HG03280 (cell line): ENCODE measurements around the gene TNIK.
"Not testable (repeated sequence)": the region's sequence is repeated elsewhere in the genome, so short reads cannot be mapped to it uniquely, and the experiment has no call there.

Experiments
- ATAC-seq: cut with Tn5 transposase; IDR thresholded peaks from one replicate; pipeline ENCODE4 v1.9.1; 2021; ENCODE audit warnings: mild to moderate bottlenecking, moderate library complexity; ENCODE audit not compliant: unreplicated experiment

Gene TNIK

GRCh38 chr3:171446801-171447578 is 13.2 kb downstream of the TNIK start:
- no peak for ATAC-seq

DNA sequence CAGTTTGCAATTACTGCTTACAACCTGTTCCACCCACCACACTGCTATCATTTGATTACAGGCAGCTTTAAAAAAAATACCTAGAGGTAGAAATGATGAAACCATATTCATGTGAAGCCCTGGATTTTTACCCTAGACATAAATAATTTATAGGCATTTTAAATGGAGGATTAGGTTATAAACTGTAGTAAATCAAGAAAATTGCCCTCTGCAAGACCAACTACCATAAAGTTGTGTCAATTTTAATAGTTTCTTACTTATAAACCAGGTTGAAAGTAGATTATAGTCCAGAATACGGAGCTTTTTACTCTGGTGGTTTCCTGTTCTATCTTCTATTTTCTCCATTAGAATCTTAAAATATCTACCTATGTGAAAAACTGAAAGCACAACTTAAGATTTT is 13.9 kb downstream of the TNIK start:
- no peak for ATAC-seq

GRCh38 chr3:171445620-171446204 is 14.5 kb downstream of the TNIK start:
- ATAC-seq: no peak

- ATAC-seq: no peak
Observed at GRCh38 chr3:171444001-171444690, 16.1 kb downstream of the TNIK start.

GRCh38 chr3:171443211-171443957 is 16.8 kb downstream of the TNIK start:
- no peak for ATAC-seq

GRCh38 chr3:171442184-171442583 is 18.0 kb downstream of the TNIK start:
- ATAC-seq: no peak

DNA sequence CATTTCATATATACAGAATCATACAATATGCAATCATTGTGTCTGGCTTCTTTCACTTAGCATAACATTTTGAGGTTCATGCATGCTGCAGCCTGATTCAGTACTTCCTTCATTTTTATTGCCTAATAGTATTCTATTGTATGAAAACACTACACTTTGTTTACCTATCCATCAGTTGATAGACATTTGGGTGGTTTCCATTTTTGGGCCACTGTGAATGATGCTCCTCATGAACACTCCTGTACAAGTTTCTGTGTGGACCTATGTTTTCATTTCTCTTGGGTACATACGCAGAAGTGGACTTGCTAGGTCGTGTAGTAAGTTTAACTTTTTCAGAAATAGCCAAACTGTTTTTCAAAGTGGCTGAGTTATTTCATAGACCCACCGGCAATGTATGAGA is 18.8 kb downstream of the TNIK start:
- no peak for ATAC-seq

DNA sequence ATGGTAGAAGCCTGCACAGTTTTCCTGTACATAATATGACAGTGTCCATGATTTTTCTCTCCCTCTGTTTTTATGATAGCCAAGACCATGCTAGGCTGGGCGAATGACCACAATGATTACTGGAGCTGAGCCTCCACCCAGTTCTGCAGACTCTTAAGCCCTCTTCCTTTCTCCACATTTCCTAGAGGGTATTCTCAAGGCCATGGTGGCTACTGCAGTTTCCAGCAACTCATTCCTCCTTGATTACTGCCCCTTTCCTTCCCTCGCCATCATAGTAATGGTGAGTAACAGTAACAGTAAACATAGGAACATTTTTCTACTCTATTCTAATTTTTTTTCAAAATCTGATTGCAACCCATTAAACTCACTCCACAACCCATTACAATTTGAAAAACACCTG is 20.2 kb downstream of the TNIK start:
- ATAC-seq: no peak

DNA sequence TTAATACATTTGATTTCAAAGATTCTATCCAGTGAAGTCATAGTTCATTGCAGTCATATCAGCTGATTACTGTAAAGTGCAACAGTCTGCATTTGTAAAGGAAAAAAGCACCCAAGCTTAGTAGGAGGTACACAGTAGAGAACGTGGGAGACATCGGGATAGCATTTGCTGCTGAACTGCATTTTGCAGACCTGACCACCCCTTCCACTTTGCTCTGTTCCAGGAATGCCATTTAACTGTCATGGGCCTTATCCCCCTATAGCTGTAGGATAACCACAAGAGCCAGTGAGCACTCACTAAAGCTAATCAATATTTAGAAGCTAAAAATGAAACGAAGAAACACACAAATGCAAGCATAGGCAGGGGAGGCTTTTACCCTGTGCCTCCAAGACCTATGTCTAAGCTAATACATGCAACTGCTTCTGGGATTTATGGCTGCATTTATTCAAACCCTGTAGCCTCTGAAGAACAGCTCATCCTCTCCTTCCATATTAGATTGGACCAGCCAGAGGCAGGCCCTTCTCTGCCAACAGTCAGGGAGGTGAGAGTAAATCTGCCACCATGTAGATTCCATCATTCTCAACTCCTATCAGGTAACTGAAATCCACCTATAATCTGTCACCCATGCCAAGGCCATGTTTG is 23.0 kb downstream of the TNIK start:
- no peak for ATAC-seq

DNA sequence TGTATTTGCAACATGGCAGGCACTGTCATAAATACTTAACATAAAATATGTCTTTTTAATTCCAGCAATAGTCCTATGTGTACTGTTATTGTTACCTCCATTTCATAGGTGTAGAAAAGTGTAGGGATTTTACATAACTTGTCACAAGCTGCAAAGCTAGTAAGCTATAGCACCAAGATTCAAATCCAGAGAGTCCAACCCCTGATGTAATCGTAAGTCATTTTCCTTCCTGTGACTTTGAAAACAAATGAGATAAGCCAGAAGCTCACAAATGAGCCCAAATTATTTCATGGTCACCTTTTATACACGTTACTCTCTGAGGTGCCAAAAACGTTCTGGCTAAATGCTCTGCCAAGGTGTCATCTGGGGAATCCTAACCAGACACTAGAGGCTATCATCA is 23.8 kb downstream of the TNIK start:
- no peak for ATAC-seq

- ATAC-seq: no peak
Observed at GRCh38 chr3:171435757-171436156, 24.4 kb downstream of the TNIK start.

GRCh38 chr3:171435143-171435542 is 25.1 kb downstream of the TNIK start:
- no peak for ATAC-seq

- ATAC-seq: no peak
Observed at GRCh38 chr3:171432548-171432947, 27.7 kb downstream of the TNIK start.

- ATAC-seq: no peak
Observed at GRCh38 chr3:171431550-171431949, 28.7 kb downstream of the TNIK start.

DNA sequence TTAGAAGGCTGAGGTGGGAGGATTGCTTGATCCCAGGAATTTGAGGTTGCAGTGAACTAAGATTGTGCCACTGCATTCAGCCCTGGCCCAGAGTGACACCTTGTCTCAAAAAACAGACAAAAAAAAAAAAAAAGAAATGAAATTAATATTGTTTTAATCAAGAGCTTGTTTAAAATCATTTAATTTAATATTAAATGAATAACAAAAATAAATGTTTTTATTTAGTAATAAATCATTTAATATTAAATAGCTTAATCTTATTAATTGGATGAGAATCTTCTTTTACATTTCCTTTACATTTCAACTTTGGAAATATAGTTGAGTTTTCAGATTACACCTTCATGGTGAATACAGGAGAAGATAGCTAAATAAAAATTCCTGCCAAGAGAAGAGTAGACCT is 29.7 kb downstream of the TNIK start:
- no peak for ATAC-seq

DNA sequence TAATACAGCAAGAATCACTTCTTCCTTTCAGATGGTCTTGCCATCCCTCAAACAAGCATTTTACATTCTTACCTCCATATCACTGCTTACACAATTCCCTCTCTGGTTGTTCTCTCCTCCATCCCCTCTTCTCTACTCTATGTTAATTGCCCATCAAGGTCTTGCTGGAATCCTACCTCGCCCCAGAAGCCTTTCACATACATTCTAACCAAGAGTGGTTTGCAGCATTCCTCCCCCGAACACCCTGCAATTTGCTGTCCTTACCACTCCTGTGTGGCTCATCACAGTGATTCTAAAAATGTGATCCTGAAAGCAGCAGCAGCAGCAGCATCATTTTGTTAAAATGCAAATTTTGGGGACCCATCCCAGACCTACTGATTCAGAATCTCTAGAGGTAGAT is 30.6 kb downstream of the TNIK start:
- ATAC-seq: no peak

- no peak for ATAC-seq
Observed at GRCh38 chr3:171428892-171429291, 31.3 kb downstream of the TNIK start.

GRCh38 chr3:171428321-171428787 is 31.9 kb downstream of the TNIK start:
- ATAC-seq: no peak

DNA sequence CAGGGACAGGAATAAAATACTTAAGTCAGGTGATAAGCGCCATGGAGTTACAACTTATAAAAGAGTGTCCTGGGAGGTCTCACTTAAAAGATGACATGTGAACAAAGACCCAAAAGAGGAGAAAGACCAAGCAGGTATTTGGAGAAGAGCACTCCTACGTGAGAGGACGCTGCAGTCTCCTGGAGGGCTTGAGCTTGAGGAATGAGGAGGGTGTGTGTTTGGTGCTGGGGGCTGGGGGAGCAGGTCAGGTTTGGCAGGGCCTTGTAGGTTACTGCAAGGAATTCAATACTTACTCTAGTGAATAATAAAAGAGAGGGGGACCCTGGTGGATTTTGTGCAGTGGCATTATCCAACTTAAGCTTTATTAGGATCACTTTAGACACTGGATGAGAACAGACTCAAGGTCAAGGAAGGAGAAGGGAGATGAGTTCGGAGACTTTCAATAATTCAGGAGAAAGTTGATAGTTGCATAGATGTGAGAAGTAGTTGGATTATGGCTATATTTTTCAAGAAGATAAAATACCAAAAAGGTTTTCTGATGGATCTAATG is 32.4 kb downstream of the TNIK start:
- no peak for ATAC-seq

GRCh38 chr3:171424063-171424462 is 36.1 kb downstream of the TNIK start:
- ATAC-seq: not testable (repeated sequence)

- ATAC-seq: not testable (repeated sequence)
Observed at GRCh38 chr3:171422855-171423254, 37.4 kb downstream of the TNIK start.
